ENCODE data around the gene RECQL5.

GRCh38 chr17:75668489-75668888 is 1.5 kb upstream of the RECQL5 start:
- TF ChIP-seq CTCF (IDR thresholded peaks at IDR 0.05): no peak
- TF ChIP-seq POLR2A (IDR thresholded peaks at IDR 0.05; ENCODE audit: low read depth): no peak

Data from esophagus muscularis mucosa (tissue), 3 donors.